ENCODE data around the gene C2CD4D. TPM values are rescaled to one million over a fixed set of nuclear protein-coding genes. Genes with fewer than 3 reads are reported as not detected.

The C2CD4D gene
- total RNA-seq, 1 experiment from 2014 or later, result 0.94 TPM

DNA sequence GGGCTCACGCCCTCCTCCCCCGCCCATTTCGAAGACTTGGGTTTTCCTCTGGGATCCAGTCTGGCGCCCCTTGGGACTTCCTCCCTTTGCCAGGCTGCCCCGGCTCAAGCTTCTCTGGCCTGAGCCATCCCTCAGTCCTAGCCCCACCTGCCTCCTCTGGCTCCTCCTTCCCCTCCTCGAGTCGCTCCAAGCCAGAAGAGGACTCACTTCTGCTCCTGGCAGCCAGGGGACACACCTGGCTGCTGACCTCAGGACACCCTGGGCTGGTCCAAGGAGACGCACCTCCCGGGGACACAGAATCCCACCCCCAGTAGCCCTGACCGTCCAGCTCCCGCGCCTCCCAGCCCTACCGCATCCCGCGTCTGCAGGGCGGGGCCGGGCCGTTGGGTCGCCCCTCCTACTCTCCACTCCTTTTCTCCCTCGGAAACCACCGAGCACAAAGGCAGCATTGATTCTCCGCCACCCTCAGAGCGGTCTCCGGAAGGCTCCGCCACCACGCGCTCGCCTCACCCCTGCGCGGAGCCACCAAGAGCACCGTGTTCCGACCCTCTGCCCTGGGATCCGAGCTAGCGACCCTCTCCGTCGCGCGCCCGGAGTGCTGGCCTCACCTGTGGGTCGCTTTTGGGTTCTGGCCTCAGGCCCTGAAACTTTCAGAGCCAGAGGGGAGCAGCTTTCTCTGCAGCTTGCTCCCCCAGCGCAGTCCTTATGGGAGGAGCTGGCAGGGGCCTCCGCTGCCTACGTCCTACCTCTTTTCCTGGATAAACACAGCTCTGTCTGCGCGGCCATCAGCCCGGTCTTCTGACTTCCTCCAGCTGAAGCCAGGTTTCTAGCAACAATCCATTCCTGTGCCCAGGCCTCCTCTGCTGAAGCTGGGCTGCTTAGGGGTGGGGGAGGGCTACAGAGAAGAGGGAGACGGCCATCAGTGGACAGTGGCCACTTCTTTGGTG lies at the start of gene C2CD4D (continued):
- no peak for TF ChIP-seq MLX (CRISPR knock-in tag; IDR thresholded peaks at IDR 0.05)
- TF ChIP-seq NR3C1 (CRISPR knock-in tag; conservative IDR thresholded peaks at IDR 0.05; ENCODE audit: low read depth), result 0 out of 2 replicates have a peak, but pooled peaks have one; percentile 34
- no peak for TF ChIP-seq ZNF671 (CRISPR knock-in tag; IDR thresholded peaks at IDR 0.05)
- TF ChIP-seq CREB1 (CRISPR knock-in tag; IDR thresholded peaks at IDR 0.05), result no peak
- no peak for TF ChIP-seq TEAD4 (CRISPR knock-in tag; IDR thresholded peaks at IDR 0.05)
- TF ChIP-seq ZSCAN18 (CRISPR knock-in tag; IDR thresholded peaks at IDR 0.05), result no peak
- TF ChIP-seq, protein P1, sequence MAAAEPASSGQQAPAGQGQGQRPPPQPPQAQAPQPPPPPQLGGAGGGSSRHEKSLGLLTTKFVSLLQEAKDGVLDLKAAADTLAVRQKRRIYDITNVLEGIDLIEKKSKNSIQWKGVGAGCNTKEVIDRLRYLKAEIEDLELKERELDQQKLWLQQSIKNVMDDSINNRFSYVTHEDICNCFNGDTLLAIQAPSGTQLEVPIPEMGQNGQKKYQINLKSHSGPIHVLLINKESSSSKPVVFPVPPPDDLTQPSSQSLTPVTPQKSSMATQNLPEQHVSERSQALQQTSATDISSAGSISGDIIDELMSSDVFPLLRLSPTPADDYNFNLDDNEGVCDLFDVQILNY (CRISPR knock-in tag; IDR thresholded peaks at IDR 0.05), result peak; percentile 63; the same call in 1 of the 2 replicates
- no peak for TF ChIP-seq RORB (CRISPR knock-in tag; IDR thresholded peaks at IDR 0.05)
- TF ChIP-seq ZNF317 (CRISPR knock-in tag; IDR thresholded peaks at IDR 0.05; ENCODE audit: borderline replicate concordance, low read depth), result no peak
- TF ChIP-seq, protein P2, sequence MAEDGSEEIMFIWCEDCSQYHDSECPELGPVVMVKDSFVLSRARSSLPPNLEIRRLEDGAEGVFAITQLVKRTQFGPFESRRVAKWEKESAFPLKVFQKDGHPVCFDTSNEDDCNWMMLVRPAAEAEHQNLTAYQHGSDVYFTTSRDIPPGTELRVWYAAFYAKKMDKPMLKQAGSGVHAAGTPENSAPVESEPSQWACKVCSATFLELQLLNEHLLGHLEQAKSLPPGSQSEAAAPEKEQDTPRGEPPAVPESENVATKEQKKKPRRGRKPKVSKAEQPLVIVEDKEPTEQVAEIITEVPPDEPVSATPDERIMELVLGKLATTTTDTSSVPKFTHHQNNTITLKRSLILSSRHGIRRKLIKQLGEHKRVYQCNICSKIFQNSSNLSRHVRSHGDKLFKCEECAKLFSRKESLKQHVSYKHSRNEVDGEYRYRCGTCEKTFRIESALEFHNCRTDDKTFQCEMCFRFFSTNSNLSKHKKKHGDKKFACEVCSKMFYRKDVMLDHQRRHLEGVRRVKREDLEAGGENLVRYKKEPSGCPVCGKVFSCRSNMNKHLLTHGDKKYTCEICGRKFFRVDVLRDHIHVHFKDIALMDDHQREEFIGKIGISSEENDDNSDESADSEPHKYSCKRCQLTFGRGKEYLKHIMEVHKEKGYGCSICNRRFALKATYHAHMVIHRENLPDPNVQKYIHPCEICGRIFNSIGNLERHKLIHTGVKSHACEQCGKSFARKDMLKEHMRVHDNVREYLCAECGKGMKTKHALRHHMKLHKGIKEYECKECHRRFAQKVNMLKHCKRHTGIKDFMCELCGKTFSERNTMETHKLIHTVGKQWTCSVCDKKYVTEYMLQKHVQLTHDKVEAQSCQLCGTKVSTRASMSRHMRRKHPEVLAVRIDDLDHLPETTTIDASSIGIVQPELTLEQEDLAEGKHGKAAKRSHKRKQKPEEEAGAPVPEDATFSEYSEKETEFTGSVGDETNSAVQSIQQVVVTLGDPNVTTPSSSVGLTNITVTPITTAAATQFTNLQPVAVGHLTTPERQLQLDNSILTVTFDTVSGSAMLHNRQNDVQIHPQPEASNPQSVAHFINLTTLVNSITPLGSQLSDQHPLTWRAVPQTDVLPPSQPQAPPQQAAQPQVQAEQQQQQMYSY (CRISPR knock-in tag; IDR thresholded peaks at IDR 0.05), result no peak
- TF ChIP-seq, protein P3, sequence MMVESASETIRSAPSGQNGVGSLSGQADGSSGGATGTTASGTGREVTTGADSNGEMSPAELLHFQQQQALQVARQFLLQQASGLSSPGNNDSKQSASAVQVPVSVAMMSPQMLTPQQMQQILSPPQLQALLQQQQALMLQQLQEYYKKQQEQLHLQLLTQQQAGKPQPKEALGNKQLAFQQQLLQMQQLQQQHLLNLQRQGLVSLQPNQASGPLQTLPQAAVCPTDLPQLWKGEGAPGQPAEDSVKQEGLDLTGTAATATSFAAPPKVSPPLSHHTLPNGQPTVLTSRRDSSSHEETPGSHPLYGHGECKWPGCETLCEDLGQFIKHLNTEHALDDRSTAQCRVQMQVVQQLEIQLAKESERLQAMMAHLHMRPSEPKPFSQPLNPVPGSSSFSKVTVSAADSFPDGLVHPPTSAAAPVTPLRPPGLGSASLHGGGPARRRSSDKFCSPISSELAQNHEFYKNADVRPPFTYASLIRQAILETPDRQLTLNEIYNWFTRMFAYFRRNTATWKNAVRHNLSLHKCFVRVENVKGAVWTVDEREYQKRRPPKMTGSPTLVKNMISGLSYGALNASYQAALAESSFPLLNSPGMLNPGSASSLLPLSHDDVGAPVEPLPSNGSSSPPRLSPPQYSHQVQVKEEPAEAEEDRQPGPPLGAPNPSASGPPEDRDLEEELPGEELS (CRISPR knock-in tag; IDR thresholded peaks at IDR 0.05), result 0 out of 2 replicates have a peak, but pooled peaks have one; percentile 50
- TF ChIP-seq ZNF232 (CRISPR knock-in tag; IDR thresholded peaks at IDR 0.05), result peak; percentile 84; the same call in 1 of the 2 replicates
- TF ChIP-seq IRF1 (CRISPR knock-in tag; IDR thresholded peaks at IDR 0.05), result no peak

DNA sequence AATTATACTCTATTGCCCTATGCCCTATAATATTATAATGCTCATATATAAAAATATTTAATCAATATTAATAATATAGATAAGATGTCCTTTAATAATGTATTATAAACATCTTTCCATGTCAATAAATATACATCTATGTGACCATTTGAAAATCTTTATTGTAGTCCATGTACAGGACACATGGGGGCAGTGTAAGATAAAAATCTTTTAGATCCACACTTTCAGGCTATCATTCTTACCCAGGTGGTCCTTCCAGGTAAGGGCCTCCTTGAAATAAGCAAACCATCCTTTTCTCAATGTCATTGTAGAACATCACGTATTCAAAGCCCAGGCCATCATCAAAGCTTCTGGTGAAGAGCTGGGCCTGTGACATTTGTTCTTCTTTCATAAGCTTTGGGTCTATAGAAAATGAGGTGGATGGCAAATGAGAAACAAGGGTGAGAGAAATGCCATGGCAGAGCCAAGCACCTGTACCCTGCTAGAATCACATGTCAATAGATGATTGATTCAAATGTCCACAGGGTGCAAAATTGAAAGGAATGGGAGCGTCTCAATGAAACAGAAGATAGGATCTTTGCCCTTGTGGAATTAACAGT lies 49.5 kb upstream of the C2CD4D start:
- POLR2A ChIA-PET, result no interaction called here

More for the DNA sequence above, 49.5 kb upstream of the C2CD4D start:
- H3K4me1 Mint-ChIP-seq, result no peaks in the 10 kb centered on the region
- peaks cover 29% of the 10 kb centered on the region for H3K36me3 Mint-ChIP-seq
- no peak for ATAC-seq
- no peaks in the 10 kb centered on the region for H3K27me3 Mint-ChIP-seq (ENCODE audit: low read depth)
- H3K27ac Mint-ChIP-seq, result no peak overlapping the region
- no peak for DNase-seq (ENCODE audit: low spot score)
- H3K4me3 Mint-ChIP-seq, result no peak overlapping the region
- CTCF ChIA-PET, result interaction anchor here (2.5 kb wide), 1 partner anchor 112 kb away, joined by 12 read pairs; no protein-coding TSS in a partner anchor
- TF ChIP-seq ZNF396 (CRISPR knock-in tag; IDR thresholded peaks at IDR 0.05; ENCODE audit: borderline replicate concordance), result no peak
- no peak for TF ChIP-seq TEAD1 (CRISPR knock-in tag; IDR thresholded peaks at IDR 0.05)
- TF ChIP-seq CTCF (IDR thresholded peaks at IDR 0.05), result 0 out of 2 replicates have a peak, but pooled peaks have one; percentile 36
- H3K9me3 Mint-ChIP-seq, result peaks cover 10% of the 10 kb centered on the region

Data from WTC11 (cell line).